ENCODE measurements around the gene RBM33.
"Not testable (repeated sequence)": the region's sequence is repeated elsewhere in the genome, so short reads cannot be mapped to it uniquely, and the experiment has no call there.

RBM33 gene, protein sequence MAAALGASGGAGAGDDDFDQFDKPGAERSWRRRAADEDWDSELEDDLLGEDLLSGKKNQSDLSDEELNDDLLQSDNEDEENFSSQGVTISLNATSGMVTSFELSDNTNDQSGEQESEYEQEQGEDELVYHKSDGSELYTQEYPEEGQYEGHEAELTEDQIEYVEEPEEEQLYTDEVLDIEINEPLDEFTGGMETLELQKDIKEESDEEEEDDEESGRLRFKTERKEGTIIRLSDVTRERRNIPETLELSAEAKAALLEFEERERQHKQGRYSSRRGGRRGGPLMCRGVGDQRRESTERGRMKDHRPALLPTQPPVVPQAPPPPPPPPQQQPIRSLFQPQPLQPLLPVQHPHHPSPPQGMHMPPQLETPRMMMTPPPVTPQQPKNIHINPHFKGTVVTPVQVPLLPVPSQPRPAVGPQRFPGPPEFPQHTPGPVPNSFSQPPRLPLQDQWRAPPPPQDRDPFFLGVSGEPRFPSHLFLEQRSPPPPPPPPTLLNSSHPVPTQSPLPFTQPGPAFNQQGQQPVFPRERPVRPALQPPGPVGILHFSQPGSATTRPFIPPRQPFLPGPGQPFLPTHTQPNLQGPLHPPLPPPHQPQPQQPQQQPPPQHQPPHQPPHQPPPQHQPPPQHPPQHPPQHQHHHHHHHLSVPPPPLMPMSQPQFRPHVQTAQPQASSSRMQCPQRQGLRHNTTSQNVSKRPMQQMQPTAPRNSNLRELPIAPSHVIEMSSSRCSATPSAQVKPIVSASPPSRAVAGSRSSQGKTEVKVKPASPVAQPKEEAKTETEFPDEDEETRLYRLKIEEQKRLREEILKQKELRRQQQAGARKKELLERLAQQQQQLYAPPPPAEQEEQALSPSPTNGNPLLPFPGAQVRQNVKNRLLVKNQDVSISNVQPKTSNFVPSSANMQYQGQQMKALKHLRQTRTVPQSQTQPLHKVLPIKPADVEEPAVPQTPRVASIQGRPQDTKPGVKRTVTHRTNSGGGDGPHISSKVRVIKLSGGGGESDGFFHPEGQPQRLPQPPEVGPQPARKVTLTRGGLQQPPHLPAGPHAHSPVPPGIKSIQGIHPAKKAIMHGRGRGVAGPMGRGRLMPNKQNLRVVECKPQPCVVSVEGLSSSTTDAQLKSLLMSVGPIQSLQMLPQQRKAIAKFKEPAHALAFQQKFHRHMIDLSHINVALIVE

DNA sequence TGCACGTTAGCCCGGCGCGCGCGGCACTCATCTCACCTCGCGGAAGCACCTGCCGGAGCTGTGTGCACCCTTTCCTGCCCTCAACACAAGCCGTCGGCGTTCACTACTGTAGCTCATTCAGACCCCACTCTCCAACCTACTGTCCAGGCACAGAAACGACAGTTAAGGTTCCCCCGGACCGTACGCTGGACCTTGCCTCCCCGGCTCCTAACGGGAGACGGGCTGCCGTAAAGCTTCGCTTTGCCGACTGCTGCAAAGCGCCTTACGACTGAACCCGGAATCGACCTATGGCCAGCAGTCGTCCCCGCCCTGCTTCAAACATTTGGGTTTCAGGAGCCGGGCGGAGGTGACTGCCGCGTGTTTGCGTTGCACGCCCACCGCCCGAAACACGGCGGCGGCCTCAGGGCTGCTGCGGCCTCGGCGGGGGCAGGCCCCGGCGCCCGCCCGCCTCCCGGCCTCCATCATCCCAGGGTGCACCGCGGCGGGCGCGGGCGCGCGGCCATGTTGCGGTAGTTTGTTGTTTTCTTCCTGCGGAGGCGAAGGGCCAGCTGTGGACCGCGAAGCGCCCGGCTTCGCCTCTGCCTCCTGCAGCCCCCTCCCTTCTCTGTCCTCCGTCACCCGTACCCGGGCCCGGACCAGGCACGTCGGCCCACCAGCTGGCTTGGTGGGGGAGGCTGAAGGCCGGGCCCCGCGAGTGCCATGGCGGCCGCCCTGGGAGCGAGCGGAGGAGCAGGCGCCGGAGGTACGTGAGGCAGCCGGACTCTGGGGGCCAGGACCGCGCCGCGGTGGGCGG is at the start of gene RBM33:
TSS of gene RBM33 (plus strand) at position 484 of the 793 bp plus-strand sequence. CDS start at position 700, 216 bp downstream.
- DNase-seq, result peak; percentile 81

DNA sequence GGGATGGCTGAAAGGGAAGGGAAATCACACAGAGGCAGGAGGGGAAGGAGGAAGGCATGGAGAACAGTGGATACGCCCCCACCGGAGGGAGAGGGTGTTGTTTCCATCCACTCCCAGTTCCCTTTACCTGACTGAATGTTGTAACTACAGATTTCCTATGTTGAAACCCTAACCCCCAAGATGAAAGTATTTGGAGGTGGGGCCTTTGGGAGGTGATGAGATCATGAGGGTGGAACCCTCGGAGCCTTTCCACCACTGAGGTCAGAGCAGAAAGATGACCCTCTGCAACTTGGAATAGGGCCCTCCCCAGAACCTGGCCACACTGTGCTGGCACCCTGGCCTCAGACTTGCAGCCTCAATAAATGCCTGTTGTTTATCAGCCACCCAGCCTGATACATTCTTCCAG is 49.5 kb upstream of the RBM33 start:
- DNase-seq, result no peak

DNA sequence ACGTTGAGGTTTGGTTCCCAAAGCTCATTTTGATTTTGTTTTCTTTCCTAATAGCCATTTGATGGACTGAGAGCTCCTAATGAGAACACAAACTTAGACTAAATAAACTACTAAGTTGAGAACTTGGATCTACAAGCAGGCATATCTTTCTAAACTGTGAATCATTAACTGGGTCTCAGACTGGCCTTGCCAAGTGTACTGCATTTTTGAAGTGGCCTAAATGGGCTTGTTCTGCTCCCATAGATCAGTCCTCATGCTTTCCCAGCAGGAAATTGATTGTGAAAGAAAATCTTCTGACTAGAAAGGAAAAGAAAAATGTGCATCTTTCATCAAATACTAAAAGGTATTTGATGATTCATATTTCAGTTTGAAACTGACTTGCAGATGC is 46.7 kb upstream of the RBM33 start:
- peak; percentile 17 for DNase-seq

DNA sequence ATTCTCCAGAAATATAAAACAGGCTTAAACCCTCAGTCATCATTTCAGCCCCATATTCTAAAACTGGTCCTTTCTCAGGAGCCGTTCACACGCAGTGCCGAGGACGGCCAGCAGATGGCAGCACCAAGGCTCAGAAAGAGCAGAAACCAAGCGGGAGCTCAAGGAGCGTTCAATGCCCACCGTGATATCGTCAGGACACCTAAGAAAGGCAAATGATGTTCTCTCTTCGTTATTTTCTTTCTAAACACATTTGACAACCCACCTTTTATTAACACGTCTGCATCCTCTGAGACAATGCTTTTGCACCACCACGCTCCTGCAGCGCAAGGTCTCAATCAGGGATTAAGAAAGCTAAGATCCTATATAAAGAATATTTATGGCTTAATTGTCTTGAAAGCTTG is 45.7 kb upstream of the RBM33 start:
- peak; percentile 57 for DNase-seq

DNA sequence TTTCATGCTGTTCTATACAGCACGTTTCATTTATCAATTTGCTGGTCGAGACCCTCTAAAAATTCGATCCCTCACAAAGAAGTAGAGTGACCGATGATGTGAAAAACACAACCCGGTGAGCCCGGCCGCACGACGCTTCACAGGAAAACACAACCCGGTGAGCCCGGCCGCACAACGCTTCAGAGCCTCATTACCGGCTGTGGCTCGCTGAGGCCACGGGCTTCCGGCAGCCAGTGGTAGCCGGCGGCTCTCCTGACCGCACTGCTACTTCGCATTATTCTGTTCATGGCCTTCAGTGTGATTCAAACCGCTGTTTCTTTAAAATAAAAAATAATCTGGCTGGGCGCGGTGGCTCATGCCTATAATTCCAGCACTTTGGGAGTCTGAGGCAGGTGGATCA is 42.3 kb upstream of the RBM33 start:
- DNase-seq, result no peak

DNA sequence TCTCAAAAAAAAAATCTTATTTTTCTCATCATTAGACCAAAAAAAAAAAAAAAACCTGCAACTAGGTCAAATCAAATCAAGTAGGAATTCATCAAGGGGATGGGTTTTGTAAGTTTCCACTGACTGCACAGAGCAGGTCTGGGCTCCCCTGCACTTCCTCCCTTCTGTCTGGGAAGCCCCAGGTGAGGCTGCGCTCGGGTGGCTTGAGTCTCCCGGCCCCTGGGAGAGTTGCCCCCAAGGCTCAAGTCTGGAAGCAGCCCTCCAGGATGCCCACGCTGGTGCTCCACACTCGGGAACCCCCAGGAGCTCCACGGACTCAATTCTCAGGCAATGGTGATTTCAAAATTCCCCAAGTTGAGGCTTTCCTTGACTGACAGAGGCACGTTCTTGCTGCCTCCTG is 41.7 kb upstream of the RBM33 start:
- no peak for DNase-seq

DNA sequence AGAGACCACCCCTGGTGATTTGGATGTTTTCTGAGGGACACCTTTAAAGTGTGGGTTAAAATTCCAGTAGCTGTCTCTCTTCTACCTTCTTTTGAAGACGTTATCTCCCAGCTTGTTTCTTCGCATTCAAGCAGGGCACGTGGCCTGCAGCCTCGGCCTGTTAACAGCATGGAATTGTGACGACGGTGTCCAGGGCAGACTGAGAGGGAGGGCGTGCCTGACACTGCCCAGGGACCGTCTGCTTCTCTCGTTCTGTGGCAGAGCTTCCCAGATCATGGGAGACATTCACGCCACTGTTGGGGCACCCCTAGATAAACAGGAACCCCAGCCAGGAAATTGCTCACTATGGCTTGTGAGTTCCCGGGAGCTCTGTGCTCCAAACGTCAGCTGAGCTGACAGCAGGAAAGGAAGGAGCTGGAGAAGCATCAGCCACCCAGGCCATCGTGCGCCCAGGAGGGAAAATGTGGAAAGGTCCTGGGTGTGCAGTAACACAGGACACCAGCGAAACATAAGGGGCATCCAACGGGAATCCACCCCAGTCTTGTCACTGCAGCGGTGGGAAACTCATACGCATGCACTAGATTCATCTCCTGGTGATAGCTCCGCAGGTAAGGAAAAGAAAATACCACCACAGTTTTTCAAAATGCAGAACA is 41.1 kb upstream of the RBM33 start:
- no peak for DNase-seq

DNA sequence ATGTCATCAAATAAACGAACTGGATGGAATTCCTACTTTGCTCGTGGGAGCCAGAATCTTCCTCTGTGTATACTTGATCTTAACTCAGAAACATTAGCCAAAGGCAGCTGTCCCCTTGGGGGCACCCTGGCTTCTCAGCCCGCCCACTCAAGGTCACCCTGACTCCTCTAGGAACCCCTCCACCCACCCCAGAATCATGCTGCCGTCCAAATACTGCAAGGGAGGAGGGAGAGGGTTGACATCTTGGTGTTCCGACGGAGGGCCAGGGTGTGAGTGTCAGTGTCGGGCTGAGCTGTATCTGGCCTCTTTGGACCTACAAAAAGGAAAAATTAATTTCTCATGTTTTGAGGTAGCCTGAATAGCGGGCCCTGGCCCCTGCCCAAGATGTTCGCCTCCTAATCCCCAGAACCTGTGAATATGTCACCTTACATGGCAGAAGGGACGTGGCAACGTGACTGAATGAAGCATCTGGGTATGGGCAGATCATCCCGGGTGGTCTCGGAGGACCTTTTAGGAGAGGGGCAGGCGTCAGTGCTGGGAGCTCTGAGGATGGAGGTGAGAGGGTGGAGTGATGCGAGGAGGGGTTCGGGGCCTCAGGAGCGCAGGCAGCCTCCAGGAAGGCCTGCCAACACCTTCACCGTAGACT is 40.5 kb upstream of the RBM33 start:
- no peak for DNase-seq

DNA sequence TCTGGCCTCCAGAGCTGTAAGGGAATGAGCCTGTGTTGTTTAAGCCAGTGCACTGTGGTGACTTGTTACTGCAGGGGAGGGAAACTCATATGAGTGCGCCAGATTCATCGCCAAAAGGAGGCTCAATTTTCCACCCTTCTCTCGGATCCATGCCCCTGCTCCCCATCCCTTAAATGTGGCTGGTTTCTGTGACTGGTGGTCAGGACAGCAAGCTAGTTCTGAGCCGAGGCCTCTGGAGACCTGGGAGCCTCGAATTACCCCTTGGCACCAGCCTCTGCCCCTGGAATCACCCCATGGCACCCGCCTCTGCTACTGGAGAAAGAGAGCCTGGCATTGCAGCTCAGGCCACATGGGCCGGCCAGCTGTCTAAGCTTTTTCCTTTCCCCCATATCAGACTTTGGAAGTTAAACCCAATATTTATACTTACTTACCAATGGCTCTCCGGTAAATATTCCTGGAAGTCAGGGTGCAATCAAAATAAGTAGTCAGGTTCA is 39.9 kb upstream of the RBM33 start:
- DNase-seq, result no peak

DNA sequence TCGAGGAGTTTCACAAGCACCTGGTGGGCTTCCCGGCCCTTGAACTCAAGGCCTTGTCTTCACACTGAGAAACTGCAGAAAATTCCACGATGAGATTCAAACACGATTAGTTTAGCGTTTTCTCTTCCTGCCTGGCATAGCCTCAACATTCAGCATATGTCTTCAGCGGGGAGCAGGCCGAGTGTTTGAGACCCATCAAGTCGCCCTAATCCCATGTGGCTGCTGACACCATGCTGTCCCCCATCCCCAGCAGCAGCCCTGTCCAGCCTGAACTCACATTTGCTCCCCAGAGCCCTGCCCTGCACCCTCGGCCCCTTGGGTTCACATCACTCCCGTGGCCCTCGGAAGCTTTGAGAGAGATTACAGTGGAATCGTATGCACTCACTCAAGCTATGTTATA is 35.3 kb upstream of the RBM33 start:
- no peak for DNase-seq

DNA sequence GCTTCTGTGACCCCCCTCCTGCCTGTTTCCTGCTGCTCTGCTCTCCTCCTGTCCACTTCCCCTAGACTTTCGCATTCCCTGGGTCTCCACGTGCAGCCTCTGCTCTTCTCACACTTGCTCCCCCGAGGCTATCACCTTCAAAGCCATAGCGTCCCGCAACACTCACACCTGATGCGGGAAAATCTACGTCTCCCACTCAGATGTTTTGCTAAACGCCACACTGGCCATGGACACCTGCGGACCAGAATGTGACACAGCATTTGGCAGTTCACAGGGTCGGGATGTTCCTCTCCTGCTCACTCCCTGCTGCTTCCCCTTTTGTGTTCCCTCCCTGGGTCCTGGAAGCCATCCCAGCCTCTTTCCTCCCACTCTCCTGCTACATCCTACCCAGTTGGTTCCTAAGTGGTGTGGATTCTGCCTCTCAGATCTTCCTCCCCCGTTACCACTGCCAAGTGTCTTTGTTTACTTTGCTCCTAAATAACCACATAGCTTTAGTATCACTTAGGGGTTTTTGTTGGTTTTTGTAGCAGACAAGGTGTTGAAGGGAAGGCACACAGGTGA is 33.7 kb upstream of the RBM33 start:
- no peak for DNase-seq

DNA sequence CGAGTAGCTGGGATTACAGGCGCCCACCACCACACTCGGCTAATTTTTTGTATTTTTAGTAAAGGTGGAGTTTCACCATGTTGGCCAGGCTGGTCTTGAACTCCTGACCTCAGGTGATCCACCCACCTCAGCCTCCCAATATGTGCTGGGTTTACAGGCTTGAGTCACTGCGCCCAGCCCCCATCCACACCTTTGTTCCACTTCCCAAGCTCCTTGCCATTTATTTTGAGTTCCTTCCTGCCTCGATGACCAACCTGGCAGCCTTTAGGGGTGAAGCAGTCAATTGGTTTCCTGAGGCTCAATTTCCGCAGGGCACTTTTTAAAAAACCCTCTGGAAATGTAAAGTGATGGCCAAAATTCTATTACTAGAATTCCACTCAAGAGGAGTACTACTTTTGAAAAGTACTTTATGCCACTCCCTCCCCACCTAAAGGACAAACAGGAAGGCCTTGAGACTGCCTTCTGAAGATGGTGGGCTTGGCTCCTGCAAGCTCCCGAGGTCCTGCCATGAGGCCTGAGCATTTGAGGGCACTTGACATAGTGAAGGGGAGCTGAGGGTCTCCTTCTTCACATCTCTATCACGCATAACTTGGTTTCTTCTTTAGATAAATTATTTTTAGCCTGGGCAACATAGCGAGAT is 32.5 kb upstream of the RBM33 start:
- DNase-seq, result no peak

DNA sequence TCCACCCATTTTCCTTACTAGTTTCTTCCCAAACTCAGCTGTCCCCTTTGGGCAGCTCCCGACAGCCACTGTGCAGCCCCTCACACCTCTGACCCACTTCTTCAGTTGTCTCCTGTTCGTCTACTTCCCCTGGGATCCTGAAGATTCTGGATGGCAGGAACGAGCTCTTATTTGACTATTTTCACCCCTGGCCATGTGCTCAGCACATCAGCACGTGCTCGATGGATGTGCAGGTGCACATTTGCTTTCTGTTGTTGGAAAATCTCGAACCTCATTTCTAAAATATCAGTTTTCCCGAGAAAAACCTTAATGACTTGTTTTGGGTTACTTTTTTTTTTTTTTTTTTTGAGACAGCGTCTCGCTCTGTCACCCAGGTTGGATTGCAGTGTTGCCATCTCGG is 31.8 kb upstream of the RBM33 start:
- DNase-seq, result no peak

DNA sequence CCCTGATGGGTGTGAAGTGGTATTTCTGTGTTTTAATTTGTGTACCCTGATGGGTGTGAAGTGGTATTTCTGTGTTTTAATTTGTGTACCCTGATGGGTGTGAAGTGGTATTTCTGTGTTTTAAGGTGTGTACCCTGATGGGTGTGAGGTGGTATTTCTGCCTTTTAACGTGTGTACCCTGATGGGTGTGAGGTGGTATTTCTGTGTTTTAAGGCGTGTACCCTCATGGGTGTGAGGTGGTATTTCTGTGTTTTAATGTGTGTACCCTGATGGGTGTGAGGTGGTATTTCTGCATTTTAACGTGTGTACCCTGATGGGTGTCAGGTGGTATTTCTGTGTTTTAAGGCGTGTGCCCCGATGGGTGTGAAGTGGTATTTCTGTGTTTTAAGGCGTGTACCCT is 29.4 kb upstream of the RBM33 start:
- not testable (repeated sequence) for DNase-seq

DNA sequence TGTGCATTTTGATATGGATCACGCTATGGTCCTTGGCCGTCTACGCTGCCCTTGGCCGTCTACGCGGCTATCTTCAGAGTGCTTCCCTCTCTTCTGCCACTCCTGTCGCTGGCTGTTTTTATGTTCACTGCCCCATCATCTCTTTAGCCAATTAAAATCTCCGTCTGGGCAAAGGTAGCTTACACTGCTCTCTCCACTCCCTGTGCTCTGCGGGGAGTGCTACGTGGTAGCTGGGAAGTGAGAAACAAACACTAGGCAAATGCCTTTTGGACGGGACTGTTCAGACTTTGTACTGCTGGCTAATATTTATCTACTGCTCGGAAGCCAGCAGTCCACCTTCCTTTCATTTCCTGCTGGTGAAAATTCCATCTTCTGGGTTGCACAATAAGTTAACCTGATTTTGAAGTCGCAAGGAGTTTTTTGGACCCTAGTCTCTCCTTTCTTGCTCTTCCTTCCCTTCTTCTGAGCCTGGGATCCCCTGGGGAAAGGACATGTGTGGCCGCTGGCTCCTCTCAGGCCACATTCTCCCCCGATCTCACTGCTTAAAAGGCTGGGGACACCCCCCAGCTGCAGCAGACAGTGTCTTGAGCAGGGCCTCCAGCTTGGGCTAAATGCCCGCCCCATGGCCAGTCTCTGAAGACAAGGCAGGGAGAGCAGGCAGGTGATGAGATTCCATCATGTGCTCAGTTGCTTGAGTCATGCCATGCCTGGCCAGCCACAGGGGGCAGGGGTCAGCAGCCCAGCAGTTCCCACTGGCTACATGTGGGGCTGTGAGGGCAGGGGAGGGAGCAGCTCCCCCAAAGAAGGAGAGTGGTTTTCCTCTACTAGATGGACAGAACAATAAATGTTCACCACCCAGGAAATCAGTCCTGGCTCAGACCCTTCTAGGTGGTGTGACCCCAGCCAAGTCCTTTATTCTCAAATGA is 25.5 kb upstream of the RBM33 start:
- no peak for DNase-seq

DNA sequence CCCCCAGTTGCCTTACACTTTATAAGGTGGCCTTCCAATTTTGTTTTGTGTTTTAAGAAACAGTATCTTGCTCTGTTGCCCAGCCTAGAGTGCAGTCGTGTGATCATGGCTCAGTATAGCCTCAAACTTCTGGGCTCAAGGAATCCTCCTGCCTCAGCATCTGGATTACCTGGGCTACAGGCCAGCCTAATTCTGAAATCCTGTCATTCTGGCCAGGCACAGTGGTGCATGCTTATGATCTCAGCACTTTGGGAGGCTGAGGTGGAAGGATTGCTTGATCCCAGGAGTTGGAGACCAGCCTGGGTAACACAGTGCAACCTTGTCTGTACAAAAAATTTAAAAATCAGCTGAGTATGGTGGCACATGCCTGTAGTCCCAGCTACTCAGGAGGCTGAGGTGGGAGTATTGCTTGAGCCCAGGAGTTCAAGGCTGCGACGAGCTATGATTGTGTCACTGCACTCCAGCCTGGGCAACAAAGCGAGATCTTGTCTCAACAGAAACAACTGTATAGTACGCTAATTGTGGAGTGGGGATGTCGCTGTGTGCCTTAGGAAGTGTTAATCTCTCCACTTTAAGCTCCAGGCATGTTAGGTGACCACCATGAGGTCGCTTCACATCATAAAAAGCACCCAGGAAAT is 24.7 kb upstream of the RBM33 start:
- no peak for DNase-seq

DNA sequence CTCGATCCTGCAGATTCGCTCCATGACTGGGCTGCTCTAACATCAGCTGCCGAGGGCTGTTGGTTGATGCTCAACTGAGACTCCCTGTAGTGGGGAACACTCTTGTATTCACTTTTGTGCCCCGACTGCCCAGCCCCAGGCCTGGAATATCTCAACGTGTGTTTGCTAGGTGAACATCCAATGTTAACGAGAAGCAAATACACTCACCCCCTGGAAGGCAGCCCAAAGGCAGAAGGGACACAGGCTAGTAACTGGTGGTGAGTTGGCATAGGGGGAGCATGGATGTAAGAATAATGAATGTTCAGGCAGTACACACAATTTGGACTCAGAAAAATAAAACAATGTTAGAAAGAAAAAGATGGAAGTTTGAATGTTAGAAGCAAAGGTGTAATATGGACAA is 24.0 kb upstream of the RBM33 start:
- no peak for DNase-seq

DNA sequence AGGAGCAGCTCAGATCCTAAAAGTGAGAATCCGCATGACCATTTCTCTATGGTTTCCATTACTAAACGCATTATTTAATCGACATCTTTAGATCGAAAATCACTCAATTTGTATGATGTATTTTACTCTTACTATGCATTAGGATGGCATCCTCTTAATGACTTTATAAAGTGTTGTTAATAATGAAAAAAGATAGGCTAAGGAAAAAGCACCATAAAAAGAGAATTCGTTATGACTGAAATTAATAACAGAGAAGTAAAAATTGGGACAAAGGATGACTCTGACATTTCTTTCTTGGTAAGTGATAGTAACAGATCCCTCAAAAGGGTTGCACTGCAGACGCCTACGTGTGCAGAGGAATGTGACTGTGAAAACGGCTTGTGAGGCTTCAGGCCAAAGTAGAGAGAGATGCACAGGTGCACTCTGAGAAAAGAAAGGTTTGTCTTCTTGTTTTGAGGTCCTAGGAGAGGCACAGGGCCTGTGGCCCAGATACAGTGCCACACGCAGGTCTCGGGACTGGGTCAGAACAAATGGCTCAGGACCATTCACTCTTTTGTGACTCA is 23.0 kb upstream of the RBM33 start:
- no peak for DNase-seq

DNA sequence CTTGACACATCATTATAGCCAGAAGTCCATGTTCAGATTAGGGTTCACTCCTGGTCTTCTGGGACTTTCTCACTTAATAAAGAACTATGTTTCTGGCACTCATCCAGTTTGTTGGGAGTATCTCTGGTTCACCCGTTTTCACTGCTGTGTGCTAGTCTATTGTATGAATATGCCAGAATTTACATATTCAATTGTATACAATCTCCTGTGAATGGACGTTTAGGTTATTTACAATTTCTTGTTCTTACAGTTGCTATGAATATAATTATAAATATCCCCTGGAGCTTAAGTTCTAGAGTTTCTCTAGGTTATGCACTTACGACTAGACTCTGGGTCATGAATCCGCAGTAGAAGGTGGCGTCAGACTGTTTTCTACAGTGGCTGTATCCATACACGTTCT is 20.0 kb upstream of the RBM33 start:
- DNase-seq, result no peak

Measured in fibroblast of skin of right quadriceps (primary cell).